Esophagus mucosa (tissue), 1 donor: ENCODE data around the gene SARDH. TPM values are rescaled to one million over a fixed set of nuclear protein-coding genes. Genes with fewer than 3 reads are reported as not detected.

Experiments used
- ATAC-seq: fragments of 200-7000 bp; cut with Tn5 transposase; one replicate; pipeline ENCODE4 v1.9.1; 2020
- total RNA-seq: library from RNA; stranded (reverse); gene quantifications from one replicate; pipeline ENCODE4 v1.2.4, GENCODE V29; 2023
- donor health status: DM: yes; HTN: yes; CAD: no.

The SARDH gene
- total RNA-seq, 1 donor from 2014 or later, result 0.12 TPM

GRCh38 chr9:133701321-133701980, 36.7 kb downstream of the SARDH start:
- ATAC-seq, result no peak

- ATAC-seq, result no peak
Observed at GRCh38 chr9:133700819-133701320, 37.3 kb downstream of the SARDH start.

GRCh38 chr9:133699546-133699945, 38.6 kb downstream of the SARDH start:
- ATAC-seq, result no peak

- no peak for ATAC-seq
Observed at GRCh38 chr9:133696071-133696472, 42.1 kb downstream of the SARDH start.

- ATAC-seq, result no peak
Observed at GRCh38 chr9:133694686-133695085, 43.5 kb downstream of the SARDH start.

GRCh38 chr9:133693703-133694529, 44.2 kb downstream of the SARDH start:
- no peak for ATAC-seq

GRCh38 chr9:133693116-133693515, 45.0 kb downstream of the SARDH start:
- ATAC-seq, result no peak

- no peak for ATAC-seq
Observed at GRCh38 chr9:133692364-133692985, 45.7 kb downstream of the SARDH start.

- ATAC-seq, result no peak
Observed at GRCh38 chr9:133691626-133692363, 46.4 kb downstream of the SARDH start.

GRCh38 chr9:133691191-133691590, 47.0 kb downstream of the SARDH start:
- no peak for ATAC-seq

GRCh38 chr9:133690081-133690561, 48.0 kb downstream of the SARDH start:
- ATAC-seq, result no peak

GRCh38 chr9:133689151-133689763, 48.9 kb downstream of the SARDH start:
- ATAC-seq, result no peak

- ATAC-seq, result no peak
Observed at GRCh38 chr9:133687856-133688761, 50.0 kb downstream of the SARDH start.

GRCh38 chr9:133686642-133687575, 51.2 kb downstream of the SARDH start:
- no peak for ATAC-seq

- no peak for ATAC-seq
Observed at GRCh38 chr9:133685653-133686609, 52.2 kb downstream of the SARDH start.

- no peak for ATAC-seq
Observed at GRCh38 chr9:133684936-133685361, 53.2 kb downstream of the SARDH start.

- ATAC-seq, result no peak
Observed at GRCh38 chr9:133684121-133684935, 53.8 kb downstream of the SARDH start.
